Left lobe of liver (tissue), 2 donors: ENCODE measurements around the gene PRDM16. TPM values are rescaled to one million over a fixed set of nuclear protein-coding genes. Genes with fewer than 3 reads are reported as not detected.

Source experiments
- ATAC-seq: fragments of 200-7000 bp; cut with Tn5 transposase; one replicate; pipeline ENCODE4 v1.9.1; 2020; ENCODE audit warnings: mild to moderate bottlenecking, moderate library complexity
- DNase-seq: peaks from one replicate; pipeline ENCODE4 v3.0.0-alpha.2; 2020; ENCODE audit warnings: low spot score
- total RNA-seq: library from RNA; stranded (reverse); gene quantifications from one replicate; pipeline ENCODE4 v1.2.1, GENCODE V29; 2021
- donor health status: DM: no; HTN: no; CAD: no; lungs with moderate emphysema.
- donor health status: DM: no; HTN: yes; CAD: no.

Gene PRDM16
- total RNA-seq, 1 donor from 2014 or later = 0.43 TPM

- DNase-seq (no peak), ATAC-seq (no peak)
Measured at GRCh38 chr1:3433596-3434320, 364.8 kb downstream of the PRDM16 start.

DNA sequence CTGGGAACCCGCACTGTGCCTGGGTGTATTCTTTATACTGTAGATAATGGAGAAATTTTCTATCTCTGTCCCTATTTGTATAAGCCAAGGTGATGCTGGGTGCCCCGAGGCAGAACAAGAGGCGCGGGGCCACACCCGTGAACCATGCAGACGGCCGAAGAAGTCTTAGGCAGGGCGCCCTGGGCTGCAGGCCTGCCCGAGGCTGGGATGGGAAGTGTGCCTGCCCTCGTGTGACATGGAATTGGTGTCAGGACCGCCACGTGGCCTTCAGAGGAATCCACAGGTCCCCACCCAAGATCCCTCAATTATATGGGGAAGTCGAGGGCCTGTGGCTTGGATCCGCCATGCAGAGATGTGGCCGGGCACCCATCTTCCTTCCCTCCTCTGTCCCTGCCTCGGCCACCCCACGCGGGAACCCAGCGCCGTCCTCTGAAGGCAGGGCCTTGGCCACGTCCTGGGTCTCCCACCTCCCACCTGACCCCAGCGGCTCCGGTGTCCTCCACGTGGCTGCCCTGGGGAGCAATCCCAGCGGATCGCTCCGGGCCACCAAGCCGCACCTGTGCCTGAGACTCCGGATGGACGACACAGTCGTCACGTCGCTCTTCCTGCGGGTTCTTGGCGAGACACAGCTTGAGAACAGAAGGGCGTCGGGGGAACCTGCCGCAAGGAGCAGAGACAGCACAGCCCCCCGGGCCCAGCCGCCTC, 365.6 kb downstream of the PRDM16 start:
- DNase-seq = no peak

DNA sequence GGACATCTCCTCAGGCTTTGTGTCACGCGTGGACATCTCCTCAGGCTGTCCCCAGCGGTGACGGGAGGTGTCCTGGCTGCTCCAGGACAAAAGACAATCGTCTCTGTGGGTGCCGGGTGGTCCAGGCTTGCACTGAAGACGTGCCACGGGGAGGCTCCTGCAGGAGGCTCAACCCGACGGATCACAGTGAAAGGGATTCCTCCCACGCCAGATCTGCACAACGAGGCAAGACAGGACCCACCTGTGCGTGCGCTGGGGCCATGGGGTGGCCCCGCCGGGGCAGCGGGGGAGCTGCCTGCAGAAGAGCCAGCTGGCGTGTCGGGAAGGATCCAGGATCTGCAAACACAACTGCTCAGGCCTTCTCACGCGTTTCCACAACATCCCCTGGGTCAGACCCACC, 366.7 kb downstream of the PRDM16 start:
- DNase-seq = no peak

More for the DNA sequence above, 365.6 kb downstream of the PRDM16 start:
- no peak for ATAC-seq

GRCh38 chr1:3436451-3436850, 367.4 kb downstream of the PRDM16 start:
- ATAC-seq (no peak), DNase-seq (no peak)

More for the DNA sequence above, 366.7 kb downstream of the PRDM16 start:
- ATAC-seq = no peak

GRCh38 chr1:3436901-3437300, 367.9 kb downstream of the PRDM16 start:
- ATAC-seq = no peak
- DNase-seq = no peak

DNA sequence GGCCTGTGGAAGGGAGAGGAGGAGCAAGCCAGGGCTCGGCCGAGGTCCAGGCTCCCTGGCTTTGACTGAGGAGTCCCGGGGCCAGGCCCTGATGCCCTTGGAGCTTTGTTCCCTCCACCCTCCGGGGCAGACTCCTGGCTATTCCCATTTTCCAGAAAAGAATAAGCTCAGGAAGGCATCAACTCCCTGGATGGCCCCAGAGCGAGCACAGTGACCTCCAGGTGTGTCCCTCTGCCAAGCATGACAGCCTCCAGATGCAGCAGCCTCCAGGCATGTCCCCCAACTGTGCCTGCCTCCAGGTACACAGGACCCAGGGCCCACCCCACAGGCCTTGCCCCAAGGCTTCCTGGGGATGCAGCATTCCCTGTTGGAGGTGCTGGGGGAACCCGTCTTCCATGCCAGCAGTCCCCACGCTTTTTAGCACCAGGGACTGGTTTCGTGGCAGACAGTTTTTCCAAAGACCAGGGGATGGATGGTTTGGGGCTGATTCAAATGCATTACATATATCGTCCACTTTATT, 369.7 kb downstream of the PRDM16 start:
- ATAC-seq = no peak
- DNase-seq = no peak

DNA sequence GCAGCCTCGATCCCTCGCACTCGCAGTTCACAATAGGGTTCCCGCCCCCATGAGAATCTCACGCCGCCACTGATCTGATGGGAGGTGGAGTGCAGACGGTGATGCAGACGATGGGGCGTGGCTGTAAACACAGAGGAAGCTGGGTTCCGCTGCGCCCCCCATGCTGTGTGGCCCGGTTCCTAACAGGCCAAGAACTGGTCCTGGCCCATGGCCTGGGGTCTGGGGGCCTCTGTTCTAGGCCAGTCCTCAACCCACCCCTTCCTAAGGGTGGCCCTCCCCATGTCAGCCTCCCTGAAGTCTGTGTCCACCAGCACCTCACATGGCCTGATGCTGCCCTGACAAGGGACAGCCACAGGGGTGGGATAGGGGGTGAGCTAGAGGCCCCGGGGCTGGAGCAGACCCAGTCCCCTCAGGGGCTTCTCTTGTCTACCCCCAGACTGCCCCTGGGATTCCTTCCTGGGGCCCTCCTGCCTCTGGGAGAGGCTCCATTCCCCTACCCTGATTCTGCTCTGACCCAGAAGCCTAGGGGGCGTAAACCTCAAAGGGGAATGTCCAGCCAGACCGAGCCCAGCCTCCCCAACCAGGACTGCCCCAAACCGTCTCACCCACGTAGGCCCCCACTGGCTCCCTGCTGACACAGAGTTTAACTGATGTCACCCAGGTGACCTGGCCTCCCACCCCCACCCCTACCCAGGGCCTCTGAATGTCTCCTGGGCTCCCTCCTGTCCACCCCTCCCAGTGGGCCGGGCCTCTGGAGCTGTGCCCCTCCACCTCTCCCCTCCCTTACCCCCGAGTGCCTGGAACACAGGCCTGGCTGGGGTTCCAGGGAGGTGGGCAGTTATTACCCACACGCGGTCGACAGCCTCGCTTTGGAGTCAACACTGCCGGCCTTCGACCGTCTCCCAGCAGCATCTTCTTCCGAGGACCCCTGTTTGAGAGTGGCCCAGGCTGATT, 370.6 kb downstream of the PRDM16 start:
- no peak for ATAC-seq
- DNase-seq = no peak

DNA sequence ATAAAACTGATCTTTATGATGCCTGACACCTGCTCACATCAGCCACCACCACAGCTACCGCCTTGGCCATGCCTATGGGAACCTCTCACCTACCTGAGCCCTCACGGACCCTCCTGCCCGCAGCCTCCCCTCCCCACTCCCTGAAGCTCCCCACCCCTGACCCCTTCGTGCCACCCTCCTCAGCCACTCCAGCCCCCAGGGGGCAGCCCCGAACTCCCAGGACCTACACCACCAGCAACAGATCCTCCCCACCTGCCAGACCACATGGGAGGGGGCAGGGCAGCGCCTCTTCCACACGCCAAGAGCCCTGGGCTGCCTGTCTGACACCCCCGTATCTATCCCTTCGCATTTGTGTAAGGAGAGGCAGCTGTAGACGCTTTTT, 371.3 kb downstream of the PRDM16 start:
- no peak for DNase-seq
- no peak for ATAC-seq

DNA sequence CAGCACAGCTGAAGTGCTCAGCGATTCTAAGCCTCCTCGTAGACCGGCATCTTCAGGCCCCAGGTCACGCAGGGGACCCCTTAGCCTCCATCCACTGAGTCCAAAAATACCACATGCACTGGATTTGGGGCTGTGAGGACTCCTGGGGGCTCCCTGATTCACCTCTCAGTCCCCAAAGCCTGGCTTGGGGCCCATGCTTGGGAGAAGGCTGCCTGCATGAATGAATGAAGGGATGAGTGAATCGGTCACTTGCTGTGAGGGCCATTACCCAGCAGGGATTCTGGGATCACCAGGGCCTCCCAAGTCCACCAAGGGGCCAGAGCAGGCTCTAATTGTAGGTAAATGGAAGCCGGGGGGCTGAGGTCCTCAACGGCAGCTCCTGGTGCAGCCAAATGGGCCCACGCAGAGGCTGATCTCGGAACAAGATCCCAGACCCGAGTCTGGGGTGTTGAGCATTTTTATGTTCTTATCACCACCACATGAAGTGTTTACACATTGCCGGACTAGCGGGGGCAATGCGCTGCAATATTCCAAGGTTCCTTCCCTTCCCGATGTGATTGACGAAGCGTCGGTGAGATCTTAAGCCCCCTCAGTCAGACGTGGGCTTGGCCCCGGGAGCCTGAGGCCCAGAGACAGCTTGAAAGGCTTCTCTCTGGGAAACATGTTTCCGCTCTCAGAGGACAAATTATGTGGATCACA, 371.9 kb downstream of the PRDM16 start:
- DNase-seq (no peak), ATAC-seq (no peak)

DNA sequence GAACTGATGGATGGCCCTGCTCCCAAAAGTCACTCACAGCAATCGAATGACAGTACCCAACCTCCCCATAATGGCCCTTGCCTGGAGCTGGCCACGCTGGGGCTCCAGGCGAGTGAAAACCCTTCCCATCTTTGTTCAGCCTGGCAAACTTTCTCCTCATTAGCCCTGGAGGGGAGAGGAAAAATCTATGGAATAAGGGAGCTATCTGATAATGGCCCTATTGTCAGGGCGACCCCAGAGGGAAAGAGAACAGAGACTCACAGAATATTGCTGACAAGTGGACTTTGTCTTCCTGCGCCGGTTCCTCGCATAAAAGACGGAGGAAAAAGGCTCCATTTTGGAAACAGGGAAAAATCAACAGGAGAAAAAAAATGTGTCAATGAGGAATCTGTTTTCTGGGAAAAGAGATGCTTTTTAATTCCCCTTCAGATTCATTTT, 372.4 kb downstream of the PRDM16 start:
- no peak for ATAC-seq
- DNase-seq = no peak

DNA sequence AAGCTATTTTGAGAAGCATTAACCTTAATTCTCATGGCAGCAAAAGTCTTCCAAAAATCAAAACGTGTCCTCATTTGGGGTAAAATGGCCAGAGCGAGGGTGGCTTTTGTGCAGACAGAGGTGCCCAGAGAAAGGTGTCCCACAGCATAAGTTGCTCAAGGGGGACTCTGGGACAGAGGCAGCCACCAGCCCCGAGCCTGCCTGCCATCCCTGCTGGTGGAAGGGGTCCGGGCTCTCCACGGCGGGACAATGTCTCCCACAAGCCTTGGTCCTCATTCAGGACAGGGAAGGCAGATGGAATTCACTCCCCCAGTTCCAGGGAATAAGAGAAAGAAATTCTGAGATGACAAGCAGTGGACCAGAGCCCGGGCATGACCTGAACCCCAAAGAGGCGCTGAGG, 372.9 kb downstream of the PRDM16 start:
- DNase-seq (no peak), ATAC-seq (no peak)

DNA sequence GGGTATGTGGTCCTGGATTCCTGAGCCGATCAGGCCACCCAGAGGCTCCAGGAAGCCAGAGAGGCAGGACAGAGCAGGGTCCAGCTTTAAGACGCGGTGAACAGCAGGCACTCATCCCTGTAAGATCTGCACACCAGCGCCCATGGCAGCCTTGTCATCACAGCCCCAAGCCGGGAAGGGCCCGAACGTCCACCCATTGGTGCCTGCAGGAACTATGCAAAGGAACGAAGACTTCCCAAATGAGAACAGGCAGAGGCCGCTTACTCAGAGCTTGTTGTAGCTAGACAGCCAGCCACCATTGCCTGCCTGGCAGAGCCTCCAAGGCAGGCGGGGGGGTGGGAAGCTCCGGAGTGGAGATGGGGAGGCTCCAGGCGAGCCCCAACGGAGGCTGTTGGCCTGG, 373.3 kb downstream of the PRDM16 start:
- DNase-seq = no peak

DNA sequence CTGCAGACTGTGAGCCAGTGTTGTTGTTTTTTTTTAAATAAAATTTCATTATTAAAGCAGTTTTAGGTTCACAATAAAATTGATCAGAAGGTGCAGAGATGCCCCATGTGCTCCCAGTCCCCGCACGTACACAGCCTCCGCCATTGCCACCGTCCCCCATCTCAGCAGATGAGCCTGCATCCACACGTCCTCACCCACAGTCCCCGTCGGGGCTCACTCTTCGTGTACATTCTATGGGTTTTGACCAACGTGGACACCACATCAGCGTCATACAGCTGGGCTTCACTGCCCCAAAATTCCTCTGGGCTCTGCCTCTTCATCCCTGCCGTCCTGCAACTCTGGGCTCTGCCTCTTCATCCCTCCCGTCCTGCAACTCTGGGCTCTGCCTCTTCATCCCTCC, 373.9 kb downstream of the PRDM16 start:
- ATAC-seq (no peak), DNase-seq (no peak)

More for the DNA sequence above, 373.3 kb downstream of the PRDM16 start:
- ATAC-seq = no peak

GRCh38 chr1:3443807-3444206, 374.8 kb downstream of the PRDM16 start:
- DNase-seq (no peak), ATAC-seq (no peak)

DNA sequence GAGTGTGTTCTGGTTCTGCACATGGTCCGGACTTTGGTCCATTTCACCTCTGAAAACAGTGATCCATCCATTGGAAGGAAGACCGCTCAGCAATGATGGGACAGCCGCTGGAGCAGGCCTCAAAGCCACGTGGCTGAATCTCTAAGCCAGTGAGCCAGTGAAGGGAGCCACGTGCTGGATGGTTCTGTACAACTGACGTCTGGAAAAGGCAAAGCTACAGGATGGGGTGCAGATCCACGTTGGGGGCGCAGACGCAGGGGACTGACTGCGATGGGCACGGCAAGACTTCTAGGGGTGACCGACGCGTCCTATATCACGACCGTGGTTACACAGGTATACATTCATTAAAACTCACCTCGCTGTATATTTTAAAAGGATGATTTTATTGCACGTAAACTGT, 375.3 kb downstream of the PRDM16 start:
- DNase-seq (no peak), ATAC-seq (no peak)

- ATAC-seq = no peak
- no peak for DNase-seq
Measured at GRCh38 chr1:3444736-3445135, 375.7 kb downstream of the PRDM16 start.

GRCh38 chr1:3450202-3450863, 381.3 kb downstream of the PRDM16 start:
- DNase-seq (no peak), ATAC-seq (no peak)

GRCh38 chr1:3450983-3451382, 382.0 kb downstream of the PRDM16 start:
- DNase-seq = no peak
- no peak for ATAC-seq

DNA sequence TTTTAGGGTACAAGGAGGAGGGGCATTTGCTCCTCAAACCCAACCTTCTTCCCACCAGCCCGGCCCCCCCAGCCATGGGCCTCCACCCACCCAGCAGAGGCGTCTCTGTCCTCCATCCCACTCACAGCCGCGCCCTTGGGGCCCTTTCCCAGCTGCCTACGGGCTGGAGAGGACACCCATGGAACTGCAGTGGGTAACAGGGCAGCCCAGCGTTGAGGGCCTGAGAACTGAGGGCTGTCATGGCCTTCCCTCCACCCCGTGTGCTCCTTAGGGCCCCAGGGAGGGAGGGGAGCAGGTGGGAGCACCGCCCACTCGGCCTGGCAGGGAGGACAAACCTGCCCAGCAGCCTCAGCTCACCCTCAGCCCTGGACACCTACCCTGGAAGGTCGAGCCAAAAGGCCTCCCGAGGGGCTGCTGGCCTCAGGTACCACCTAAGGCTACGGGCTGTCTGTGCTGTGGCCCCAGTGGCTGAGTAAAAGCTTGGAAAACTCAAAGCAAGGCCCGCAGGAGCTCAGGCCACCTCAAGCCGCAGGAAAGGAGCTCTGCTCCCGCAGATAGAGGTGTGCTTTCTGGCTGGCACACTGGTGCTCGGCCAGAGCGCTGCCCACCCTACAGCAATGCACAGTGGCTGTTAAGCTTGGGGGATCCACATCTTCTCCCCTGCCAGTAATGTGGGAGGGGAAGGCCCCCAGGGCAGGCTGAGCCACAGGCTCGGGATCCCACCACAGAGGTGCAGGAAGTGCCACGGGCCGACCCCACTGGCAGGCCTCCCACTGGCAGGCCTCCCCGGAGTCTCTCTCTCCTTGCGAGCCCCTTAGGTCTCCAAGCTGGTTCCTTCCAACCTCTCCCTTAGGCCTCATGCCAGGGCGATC, 383.2 kb downstream of the PRDM16 start:
- DNase-seq (no peak), ATAC-seq (no peak)
